ENCODE data around the gene HIVEP1.

Gene HIVEP1

DNA sequence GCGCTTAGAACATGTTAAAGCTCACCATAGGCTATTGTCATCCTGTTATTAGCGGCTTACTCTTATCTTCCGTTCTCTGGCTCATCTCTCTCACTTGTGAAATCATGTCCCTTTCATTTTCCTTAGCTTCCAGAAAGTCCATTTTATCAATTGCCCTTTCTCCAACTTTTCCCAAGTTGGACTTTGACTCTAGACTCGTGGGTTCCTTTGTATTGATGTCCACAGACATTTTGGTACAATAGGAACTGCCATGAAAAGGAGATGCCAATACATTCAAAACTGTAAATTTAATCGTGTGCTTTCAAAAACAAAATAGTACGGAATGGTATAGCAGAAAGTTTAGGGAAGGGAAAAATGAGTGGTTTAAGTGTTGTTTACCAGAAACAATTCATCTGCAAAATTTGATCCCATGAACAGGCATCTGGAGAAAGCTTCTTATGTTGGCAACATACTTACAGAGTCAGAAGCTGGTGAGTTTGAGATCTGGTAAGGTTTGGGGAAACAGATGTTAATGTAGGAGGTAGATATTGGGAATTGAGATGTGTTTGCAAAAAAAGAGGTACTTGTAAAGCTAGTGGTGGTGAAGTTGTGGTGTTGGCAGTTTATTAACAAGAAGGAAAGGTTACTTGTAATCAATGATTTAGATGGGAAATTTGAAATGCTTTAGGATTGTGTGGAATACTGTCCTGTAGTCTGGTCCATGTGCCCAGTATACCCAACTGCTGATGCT is 10.2 kb upstream of the HIVEP1 start:
- no peak for FAIRE-seq
- TF ChIP-seq POU2F2 (IDR thresholded peaks at IDR 0.05; ENCODE audit: low read depth, low read length) (no peak), SPI1 (IDR thresholded peaks at IDR 0.05; ENCODE audit: low read depth, low read length) (no peak), PAX5 (IDR thresholded peaks at IDR 0.05; ENCODE audit: insufficient read depth, low read length, severe bottlenecking) (no peak), POLR2A (IDR thresholded peaks at IDR 0.05; ENCODE audit: low read depth, low read length) (no peak), POLR2AphosphoS5 (IDR thresholded peaks at IDR 0.05; ENCODE audit: low read depth, low read length) (no peak), TAF1 (IDR thresholded peaks at IDR 0.05; ENCODE audit: low read depth, low read length) (no peak)
- DNase-seq (ENCODE audit: insufficient read length, low spot score), result no peak

DNA sequence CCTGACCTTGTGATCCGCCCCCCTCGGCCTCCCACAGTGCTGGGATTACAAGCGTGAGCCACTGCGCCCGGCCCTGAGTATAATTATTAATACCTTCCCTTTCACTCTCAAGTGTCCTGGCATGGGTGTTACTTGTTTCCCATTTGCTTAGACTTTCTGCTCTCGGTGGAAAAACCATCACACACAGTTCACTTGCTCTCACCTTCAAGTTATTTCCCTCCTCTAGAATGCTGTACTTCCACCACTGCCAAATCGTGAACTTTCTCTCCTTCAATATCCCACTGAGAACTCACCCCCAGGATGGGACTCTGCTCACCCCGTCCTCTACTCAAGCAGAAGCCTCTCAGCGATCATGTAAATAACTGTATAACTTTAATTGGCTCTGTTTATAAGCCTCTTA is 4.6 kb upstream of the HIVEP1 start:
- no peak for TF ChIP-seq POLR2AphosphoS5 (IDR thresholded peaks at IDR 0.05; ENCODE audit: low read depth, low read length)
- no peak for TF ChIP-seq POLR2A (IDR thresholded peaks at IDR 0.05; ENCODE audit: low read depth, low read length)
- no peak for TF ChIP-seq SPI1 (IDR thresholded peaks at IDR 0.05; ENCODE audit: low read depth, low read length)
- TF ChIP-seq TAF1 (IDR thresholded peaks at IDR 0.05; ENCODE audit: low read depth, low read length), result no peak
- no peak for TF ChIP-seq PAX5 (IDR thresholded peaks at IDR 0.05; ENCODE audit: insufficient read depth, low read length, severe bottlenecking)
- TF ChIP-seq POU2F2 (IDR thresholded peaks at IDR 0.05; ENCODE audit: low read depth, low read length), result no peak
- FAIRE-seq (no peak), DNase-seq (ENCODE audit: insufficient read length, low spot score) (no peak)

DNA sequence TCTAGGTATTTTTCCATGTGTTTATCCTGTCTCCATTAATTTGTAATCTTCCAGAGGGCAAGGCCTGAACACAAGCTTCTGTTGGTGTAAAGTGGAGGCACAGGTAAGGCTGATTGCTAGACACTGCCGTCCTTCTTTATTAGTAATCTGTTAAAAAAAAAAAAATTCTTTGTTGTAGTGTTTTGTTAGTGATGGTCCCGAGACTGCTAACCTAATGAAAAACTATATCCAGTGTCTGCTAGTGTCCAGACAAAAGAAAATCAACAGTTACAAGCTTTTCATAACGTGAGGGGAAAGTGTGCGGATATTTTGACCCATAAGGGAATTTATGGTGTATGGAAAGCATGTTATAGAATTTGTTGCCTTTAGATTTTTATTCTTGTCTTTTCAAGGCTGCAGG is 4.2 kb upstream of the HIVEP1 start:
- no peak for DNase-seq (ENCODE audit: insufficient read length, low spot score)
- FAIRE-seq, result no peak
- no peak for TF ChIP-seq POU2F2 (IDR thresholded peaks at IDR 0.05; ENCODE audit: low read depth, low read length)
- TF ChIP-seq POLR2A (IDR thresholded peaks at IDR 0.05; ENCODE audit: low read depth, low read length), result no peak
- TF ChIP-seq TAF1 (IDR thresholded peaks at IDR 0.05; ENCODE audit: low read depth, low read length), result no peak
- TF ChIP-seq PAX5 (IDR thresholded peaks at IDR 0.05; ENCODE audit: insufficient read depth, low read length, severe bottlenecking), result no peak
- TF ChIP-seq POLR2AphosphoS5 (IDR thresholded peaks at IDR 0.05; ENCODE audit: low read depth, low read length), result no peak
- no peak for TF ChIP-seq SPI1 (IDR thresholded peaks at IDR 0.05; ENCODE audit: low read depth, low read length)

GRCh38 chr6:12008366-12009179 is 3.5 kb upstream of the HIVEP1 start:
- TF ChIP-seq POU2F2 (IDR thresholded peaks at IDR 0.05; ENCODE audit: low read depth, low read length), result peak; percentile 46; the same call in 1 of the 2 replicates
- TF ChIP-seq SPI1 (IDR thresholded peaks at IDR 0.05; ENCODE audit: low read depth, low read length), result peak; percentile 52
- no peak for TF ChIP-seq PAX5 (IDR thresholded peaks at IDR 0.05; ENCODE audit: insufficient read depth, low read length, severe bottlenecking)
- TF ChIP-seq POLR2A (IDR thresholded peaks at IDR 0.05; ENCODE audit: low read depth, low read length), result peak; percentile 95
- peak; percentile 91 for TF ChIP-seq TAF1 (IDR thresholded peaks at IDR 0.05; ENCODE audit: low read depth, low read length)
- TF ChIP-seq POLR2AphosphoS5 (IDR thresholded peaks at IDR 0.05; ENCODE audit: low read depth, low read length), result peak; percentile 97
- FAIRE-seq, result peak; percentile 78
- DNase-seq (ENCODE audit: insufficient read length, low spot score), result peak; percentile 44

GRCh38 chr6:12009180-12009685 is 2.9 kb upstream of the HIVEP1 start:
- no peak; the same call in 1 of the 2 replicates for TF ChIP-seq POU2F2 (IDR thresholded peaks at IDR 0.05; ENCODE audit: low read depth, low read length)
- TF ChIP-seq POLR2A (IDR thresholded peaks at IDR 0.05; ENCODE audit: low read depth, low read length), result 0 out of 2 replicates have a peak, but pooled peaks have one; percentile 14
- no peak for TF ChIP-seq SPI1 (IDR thresholded peaks at IDR 0.05; ENCODE audit: low read depth, low read length)
- no peak for TF ChIP-seq PAX5 (IDR thresholded peaks at IDR 0.05; ENCODE audit: insufficient read depth, low read length, severe bottlenecking)
- peak; percentile 41 for TF ChIP-seq POLR2AphosphoS5 (IDR thresholded peaks at IDR 0.05; ENCODE audit: low read depth, low read length)
- TF ChIP-seq TAF1 (IDR thresholded peaks at IDR 0.05; ENCODE audit: low read depth, low read length), result no peak; the same call in 1 of the 2 replicates
- DNase-seq (ENCODE audit: insufficient read length, low spot score) (no peak), FAIRE-seq (no peak)

- DNase-seq (ENCODE audit: insufficient read length, low spot score) (no peak), FAIRE-seq (peak; percentile 69)
- TF ChIP-seq PAX5 (IDR thresholded peaks at IDR 0.05; ENCODE audit: insufficient read depth, low read length, severe bottlenecking) (no peak), POU2F2 (IDR thresholded peaks at IDR 0.05; ENCODE audit: low read depth, low read length) (no peak), POLR2AphosphoS5 (IDR thresholded peaks at IDR 0.05; ENCODE audit: low read depth, low read length) (no peak; the same call in 1 of the 2 replicates), TAF1 (IDR thresholded peaks at IDR 0.05; ENCODE audit: low read depth, low read length) (no peak), SPI1 (IDR thresholded peaks at IDR 0.05; ENCODE audit: low read depth, low read length) (no peak), POLR2A (IDR thresholded peaks at IDR 0.05; ENCODE audit: low read depth, low read length) (no peak)
Observed at GRCh38 chr6:12009876-12010634, 2.1 kb upstream of the HIVEP1 start.

GRCh38 chr6:12010635-12011275 is 1.4 kb upstream of the HIVEP1 start:
- TF ChIP-seq SPI1 (IDR thresholded peaks at IDR 0.05; ENCODE audit: low read depth, low read length) (peak; percentile 61), POLR2A (IDR thresholded peaks at IDR 0.05; ENCODE audit: low read depth, low read length) (peak; percentile 81), POU2F2 (IDR thresholded peaks at IDR 0.05; ENCODE audit: low read depth, low read length) (peak; percentile 16; the same call in 1 of the 2 replicates), TAF1 (IDR thresholded peaks at IDR 0.05; ENCODE audit: low read depth, low read length) (peak; percentile 49; the same call in 1 of the 2 replicates), POLR2AphosphoS5 (IDR thresholded peaks at IDR 0.05; ENCODE audit: low read depth, low read length) (peak; percentile 83), PAX5 (IDR thresholded peaks at IDR 0.05; ENCODE audit: insufficient read depth, low read length, severe bottlenecking) (no peak)
- no peak for FAIRE-seq
- DNase-seq (ENCODE audit: insufficient read length, low spot score), result no peak

Data from GM12891 (cell line).